Central memory CD8-positive, alpha-beta T cell (primary cell): Measurements from ENCODE around the gene KHDRBS2.

Experiments used
- ATAC-seq: fragments of 150-1000 bp; cut with Tn5 transposase; replicated peaks from 2 replicates; pipeline ENCODE4 v1.10.0; 2022; ENCODE audit warnings: mild to moderate bottlenecking, moderate FRiP score, moderate number of reproducible peaks; ENCODE audit not compliant: poor library complexity, severe bottlenecking; ENCODE audit errors: extremely low read depth
- DNase-seq, 2 donors: peaks; one replicate each; pipeline ENCODE4 v3.0.0; 2021; ENCODE audit warnings: low spot score in 2 of 2
- H3K27ac Mint-ChIP-seq: one replicate; pipeline ENCODE4 v1.8.0; 2022; ENCODE audit warnings: low read depth, mild to moderate bottlenecking, moderate library complexity, mixed read lengths
- H3K27me3 Mint-ChIP-seq: one replicate; pipeline ENCODE4 v1.8.0; 2022; ENCODE audit warnings: mixed read lengths
- H3K36me3 Mint-ChIP-seq: one replicate; pipeline ENCODE4 v1.8.0; 2022; ENCODE audit warnings: mild to moderate bottlenecking, moderate library complexity, mixed read lengths; ENCODE audit not compliant: insufficient read depth
- H3K4me1 Mint-ChIP-seq: one replicate; pipeline ENCODE4 v1.8.0; 2022; ENCODE audit warnings: mixed read lengths
- H3K4me3 Mint-ChIP-seq: one replicate; pipeline ENCODE4 v1.8.0; 2022; ENCODE audit warnings: mild to moderate bottlenecking, moderate library complexity, mixed read lengths
- H3K9me3 Mint-ChIP-seq: one replicate; pipeline ENCODE4 v1.8.0; 2022; ENCODE audit warnings: mixed read lengths

KHDRBS2 gene

DNA sequence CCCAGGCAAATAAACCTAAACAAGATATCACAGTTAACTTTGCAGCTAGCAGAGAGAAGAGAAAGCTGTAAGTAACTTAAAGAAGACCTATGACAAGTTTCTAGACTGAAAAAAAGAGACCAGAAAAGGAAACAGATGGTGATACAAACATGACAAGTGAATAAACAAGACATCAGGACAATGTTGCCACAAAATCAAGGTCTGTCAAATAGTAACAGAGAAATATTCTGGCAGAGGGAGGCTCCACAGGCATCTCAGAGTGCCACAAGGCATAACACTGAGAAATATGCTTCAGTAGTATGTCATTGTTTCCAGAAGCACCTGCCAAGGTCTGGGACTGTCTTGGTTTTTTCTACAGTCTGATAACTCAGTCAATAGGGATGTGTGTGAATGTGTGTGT is 332.2 kb downstream of the KHDRBS2 start:
- Mint-ChIP-seq H3K4me3 (no peak overlapping the region), H3K4me1 (no peaks in the 10 kb centered on the region), H3K9me3 (peaks cover 17% of the 10 kb centered on the region), H3K27ac (no peak overlapping the region), H3K27me3 (no peaks in the 10 kb centered on the region), H3K36me3 (no peaks in the 10 kb centered on the region)
- ATAC-seq: no peak
- no peak for DNase-seq

- H3K4me3 Mint-ChIP-seq: no peak overlapping the region
Observed at GRCh38 chr6:61951586-61951985, 334.4 kb downstream of the KHDRBS2 start.

GRCh38 chr6:61950811-61951210 is 335.2 kb downstream of the KHDRBS2 start:
- Mint-ChIP-seq H3K4me1 (no peaks in the 10 kb centered on the region), H3K9me3 (peaks cover 13% of the 10 kb centered on the region), H3K4me3 (no peak overlapping the region), H3K27ac (no peak overlapping the region), H3K36me3 (no peaks in the 10 kb centered on the region), H3K27me3 (no peaks in the 10 kb centered on the region)
- no peak for DNase-seq
- no peak for ATAC-seq

More at GRCh38 chr6:61951586-61951985, 334.4 kb downstream of the KHDRBS2 start:
- DNase-seq (no peak), ATAC-seq (no peak)
- Mint-ChIP-seq H3K36me3 (no peaks in the 10 kb centered on the region), H3K27ac (no peak overlapping the region), H3K4me1 (no peaks in the 10 kb centered on the region), H3K27me3 (no peaks in the 10 kb centered on the region), H3K9me3 (peaks cover 13% of the 10 kb centered on the region)

- no peak for ATAC-seq
- no peaks in the 10 kb centered on the region for H3K36me3 Mint-ChIP-seq
- no peak overlapping the region for H3K4me3 Mint-ChIP-seq
Observed at GRCh38 chr6:61949971-61950370, 336.1 kb downstream of the KHDRBS2 start.

DNA sequence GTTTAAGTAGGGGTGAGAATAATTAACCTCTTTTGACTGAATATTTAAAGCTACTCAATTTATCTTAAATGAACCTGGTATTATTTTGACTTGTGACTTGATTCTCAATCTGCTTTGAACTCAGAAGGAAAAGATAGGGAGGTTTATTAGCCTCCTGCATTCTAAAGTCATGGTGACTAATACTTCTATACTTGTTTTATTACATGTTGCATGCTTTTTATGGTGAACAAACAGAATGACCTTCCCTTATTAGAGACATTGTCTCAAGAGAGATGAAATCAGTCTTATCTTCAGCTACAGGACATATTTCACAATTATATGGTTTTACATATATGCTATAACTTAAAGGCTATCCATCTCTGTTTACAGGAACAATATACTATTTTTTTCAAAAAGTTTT is 336.9 kb downstream of the KHDRBS2 start:
- no peak for ATAC-seq
- Mint-ChIP-seq H3K9me3 (peaks cover 16% of the 10 kb centered on the region), H3K27me3 (no peaks in the 10 kb centered on the region), H3K4me1 (no peaks in the 10 kb centered on the region), H3K36me3 (no peaks in the 10 kb centered on the region), H3K27ac (no peak overlapping the region), H3K4me3 (no peak overlapping the region)
- no peak for DNase-seq

More at GRCh38 chr6:61949971-61950370, 336.1 kb downstream of the KHDRBS2 start:
- H3K9me3 Mint-ChIP-seq: peaks cover 13% of the 10 kb centered on the region
- no peak overlapping the region for H3K27ac Mint-ChIP-seq
- no peaks in the 10 kb centered on the region for H3K27me3 Mint-ChIP-seq
- DNase-seq: no peak
- H3K4me1 Mint-ChIP-seq: no peaks in the 10 kb centered on the region

DNA sequence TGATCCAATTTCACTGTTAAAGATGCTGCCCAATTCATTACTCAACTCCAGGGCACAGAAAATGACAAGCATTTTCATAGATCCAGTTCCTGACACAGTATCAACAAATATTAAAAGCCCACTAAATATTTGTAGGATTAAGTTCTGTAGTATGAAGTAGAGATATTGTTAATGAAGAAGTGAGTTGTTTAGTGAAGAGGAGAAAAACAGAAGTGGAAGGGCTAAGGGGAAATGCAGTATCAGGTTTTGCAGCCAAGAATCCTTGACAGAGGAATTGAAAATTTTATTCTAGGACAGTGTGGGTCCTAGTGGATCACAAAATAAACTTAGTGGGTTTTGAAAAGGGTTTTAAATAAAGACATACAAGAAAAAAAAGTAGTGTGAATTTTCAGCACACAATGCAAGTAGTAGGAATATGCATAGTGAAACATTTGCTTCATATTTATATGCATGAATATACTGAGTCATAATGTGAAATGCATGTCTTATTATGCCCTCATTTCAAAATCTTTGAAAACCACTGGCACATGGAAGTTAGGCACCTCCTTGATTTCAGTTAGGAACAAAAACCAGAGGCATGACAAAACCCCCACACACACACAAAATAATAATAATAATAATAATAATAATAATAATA is 338.6 kb downstream of the KHDRBS2 start:
- no peak overlapping the region for H3K27ac Mint-ChIP-seq
- no peaks in the 10 kb centered on the region for H3K36me3 Mint-ChIP-seq
- H3K4me3 Mint-ChIP-seq: no peak overlapping the region
- H3K27me3 Mint-ChIP-seq: no peaks in the 10 kb centered on the region
- ATAC-seq: no peak
- DNase-seq: no peak
- no peaks in the 10 kb centered on the region for H3K4me1 Mint-ChIP-seq
- H3K9me3 Mint-ChIP-seq: peaks cover 22% of the 10 kb centered on the region

DNA sequence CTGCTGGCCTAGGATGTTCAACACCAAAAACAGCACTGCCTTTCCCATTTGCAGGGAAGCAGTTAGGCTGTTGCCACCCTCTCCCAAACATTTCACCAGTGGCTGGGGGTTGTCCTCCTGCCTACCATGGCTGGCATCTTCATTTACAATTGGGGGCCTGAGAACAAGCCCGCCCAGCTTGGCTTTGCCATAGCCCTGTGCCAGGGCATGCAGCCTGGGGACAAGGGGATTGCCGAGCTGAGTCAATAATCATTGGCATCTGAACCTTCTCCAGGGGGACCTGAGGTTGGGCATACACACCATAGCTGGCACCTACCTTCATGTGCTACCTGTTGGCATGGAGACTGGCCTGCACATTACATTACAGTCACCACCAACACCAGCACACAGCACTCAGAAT is 345.1 kb downstream of the KHDRBS2 start:
- Mint-ChIP-seq H3K27me3 (no peaks in the 10 kb centered on the region), H3K4me3 (no peak overlapping the region), H3K36me3 (no peaks in the 10 kb centered on the region), H3K9me3 (peaks cover 38% of the 10 kb centered on the region), H3K4me1 (no peaks in the 10 kb centered on the region), H3K27ac (no peak overlapping the region)
- DNase-seq (no peak), ATAC-seq (no peak)

- Mint-ChIP-seq H3K36me3 (no peaks in the 10 kb centered on the region), H3K27ac (no peak overlapping the region), H3K9me3 (peaks cover 27% of the 10 kb centered on the region), H3K4me3 (no peak overlapping the region), H3K4me1 (no peaks in the 10 kb centered on the region), H3K27me3 (no peaks in the 10 kb centered on the region)
- no peak for ATAC-seq
- DNase-seq: no peak
Observed at GRCh38 chr6:61935242-61935846, 350.7 kb downstream of the KHDRBS2 start.

- Mint-ChIP-seq H3K9me3 (peaks cover 35% of the 10 kb centered on the region), H3K27ac (no peak overlapping the region), H3K4me3 (no peak overlapping the region), H3K27me3 (no peaks in the 10 kb centered on the region), H3K4me1 (no peaks in the 10 kb centered on the region), H3K36me3 (no peaks in the 10 kb centered on the region)
- ATAC-seq: no peak
- no peak for DNase-seq
Observed at GRCh38 chr6:61909486-61909885, 376.5 kb downstream of the KHDRBS2 start.

DNA sequence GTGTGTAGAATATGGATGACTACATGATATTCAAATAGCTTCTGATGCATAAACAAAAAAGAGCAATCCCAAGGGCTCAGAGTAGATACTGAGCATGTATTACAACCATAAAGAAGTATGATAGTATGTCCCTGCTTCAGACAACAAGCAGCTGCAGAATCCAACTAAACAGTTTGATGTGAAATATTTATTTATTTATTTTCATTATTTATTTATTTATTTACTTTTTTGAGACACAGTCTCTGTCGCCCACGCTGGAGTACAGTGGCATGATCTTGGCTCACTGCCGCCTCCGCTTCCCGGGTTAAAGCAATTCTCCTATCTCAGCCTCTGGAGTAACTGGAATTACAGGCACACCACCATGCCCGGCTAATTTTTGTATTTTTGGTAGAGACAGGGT is 384.3 kb downstream of the KHDRBS2 start:
- DNase-seq: no peak
- H3K27me3 Mint-ChIP-seq: no peaks in the 10 kb centered on the region
- H3K36me3 Mint-ChIP-seq: peaks cover 1% of the 10 kb centered on the region
- H3K4me3 Mint-ChIP-seq: no peak overlapping the region
- no peak for ATAC-seq
- no peaks in the 10 kb centered on the region for H3K4me1 Mint-ChIP-seq
- H3K27ac Mint-ChIP-seq: no peak overlapping the region
- peaks cover 28% of the 10 kb centered on the region for H3K9me3 Mint-ChIP-seq

DNA sequence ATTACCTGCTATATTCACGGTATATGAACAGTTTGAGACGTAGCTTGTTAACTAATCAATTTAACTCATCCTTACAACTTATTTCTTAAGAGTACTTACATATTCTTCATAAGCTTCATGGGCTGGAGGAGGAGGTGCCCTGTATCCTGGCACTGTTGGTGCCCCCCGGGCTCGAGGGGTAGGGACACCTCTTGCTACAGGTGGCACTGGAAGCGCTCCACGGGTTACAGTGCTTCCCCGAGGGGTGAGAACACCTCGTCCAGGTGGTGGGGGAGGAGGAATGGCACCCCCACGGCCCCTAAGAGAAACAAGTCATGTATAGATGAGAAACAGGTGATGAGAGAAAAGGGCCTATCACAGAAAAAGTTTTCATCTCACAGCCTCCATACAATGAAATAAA is 391.5 kb downstream of the KHDRBS2 start:
- H3K4me3 Mint-ChIP-seq: no peak overlapping the region
- H3K4me1 Mint-ChIP-seq: no peaks in the 10 kb centered on the region
- DNase-seq (no peak), ATAC-seq (no peak)
- peaks cover 3% of the 10 kb centered on the region for H3K36me3 Mint-ChIP-seq
- H3K27ac Mint-ChIP-seq: no peak overlapping the region
- H3K9me3 Mint-ChIP-seq: peaks cover 22% of the 10 kb centered on the region
- no peaks in the 10 kb centered on the region for H3K27me3 Mint-ChIP-seq

DNA sequence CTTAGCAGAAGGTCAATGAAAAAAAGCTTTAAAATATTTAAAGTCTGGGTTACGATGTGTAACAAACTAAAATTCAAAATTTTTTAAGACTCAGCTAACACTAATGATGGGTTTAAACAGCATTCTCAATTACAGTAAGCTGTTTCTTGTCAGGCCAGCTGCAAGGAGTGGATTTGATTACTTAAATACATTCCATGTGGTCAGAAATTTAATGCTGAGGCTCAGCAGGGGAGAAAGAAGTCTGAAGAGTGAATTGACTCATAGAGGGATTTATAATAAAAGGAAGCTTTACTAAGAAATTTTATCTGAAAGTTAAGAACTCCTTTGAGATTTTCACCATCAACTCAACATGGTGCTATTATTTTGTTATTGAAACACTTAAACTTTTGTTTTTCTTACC is 398.6 kb downstream of the KHDRBS2 start:
- no peak overlapping the region for H3K27ac Mint-ChIP-seq
- no peak overlapping the region for H3K4me3 Mint-ChIP-seq
- ATAC-seq (no peak), DNase-seq (no peak)
- H3K9me3 Mint-ChIP-seq: peaks cover 27% of the 10 kb centered on the region
- H3K36me3 Mint-ChIP-seq: peaks cover 3% of the 10 kb centered on the region
- H3K27me3 Mint-ChIP-seq: no peaks in the 10 kb centered on the region
- H3K4me1 Mint-ChIP-seq: no peaks in the 10 kb centered on the region

DNA sequence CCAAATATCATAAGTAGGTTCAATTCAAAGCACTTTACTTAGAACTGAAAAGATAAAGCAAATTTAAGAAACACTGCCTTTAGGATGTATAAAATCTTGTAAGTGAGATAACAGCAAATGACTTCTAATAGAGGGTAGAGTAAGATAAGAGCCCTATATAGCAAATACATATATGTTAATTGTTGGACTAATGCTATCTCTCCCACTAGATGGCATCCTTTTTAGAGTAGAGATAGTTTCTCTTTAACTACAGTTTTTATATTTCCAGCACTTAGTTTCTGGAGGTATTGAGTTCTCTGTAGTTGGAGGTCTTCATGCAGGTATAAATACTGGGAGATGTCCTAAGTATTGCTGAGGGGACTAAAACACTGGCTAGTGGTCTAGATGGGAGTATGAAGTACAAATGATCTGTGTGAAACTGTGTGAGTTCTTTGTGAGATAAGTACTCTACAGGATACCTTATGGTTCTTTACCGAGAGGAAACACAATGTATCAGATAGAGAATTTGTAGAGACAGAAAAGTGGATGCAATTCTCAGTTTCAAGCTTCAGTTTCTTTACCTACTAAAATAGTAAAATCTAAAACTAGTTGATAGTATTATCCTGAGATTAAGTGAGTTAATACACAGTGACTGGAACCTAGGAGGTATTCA is 399.3 kb downstream of the KHDRBS2 start:
- Mint-ChIP-seq H3K9me3 (peaks cover 27% of the 10 kb centered on the region), H3K4me3 (no peak overlapping the region), H3K27ac (no peak overlapping the region), H3K27me3 (no peaks in the 10 kb centered on the region), H3K4me1 (no peaks in the 10 kb centered on the region), H3K36me3 (peaks cover 3% of the 10 kb centered on the region)
- ATAC-seq: no peak
- no peak for DNase-seq
